GM12801 (cell line): ENCODE results near the gene BRS3.

Experiments
- CTCF ChIP-seq: IDR thresholded peaks from one replicate; pipeline ENCODE4 v1.5.1; 2011; ENCODE audit warnings: control low read depth; ENCODE audit not compliant: insufficient read length; ENCODE audit errors: extremely low read depth

Gene BRS3

DNA sequence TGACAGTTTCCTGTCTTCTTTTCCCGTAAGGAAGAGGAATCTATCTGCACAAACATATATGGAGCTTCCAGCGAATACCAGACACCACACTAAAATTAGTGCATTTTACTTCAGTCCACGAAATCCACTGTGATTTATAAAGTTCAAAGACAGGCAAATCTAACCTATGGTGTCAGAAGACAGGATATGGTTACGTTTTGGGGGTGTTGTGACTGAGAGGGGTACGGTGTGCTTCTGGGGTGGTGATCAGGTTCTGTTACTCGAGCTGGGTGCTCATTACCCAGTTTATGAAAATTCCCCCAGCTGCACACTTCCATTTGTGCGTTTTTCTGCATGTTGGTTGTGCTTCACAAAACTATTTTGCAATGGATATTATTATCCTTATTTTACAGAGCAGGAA lies 54.5 kb downstream of the BRS3 start:
- no peak for TF ChIP-seq CTCF
